Suprapubic skin (tissue), 4 donors: Measurements from ENCODE around the gene ST7. TPM values are rescaled to one million over a fixed set of nuclear protein-coding genes. Genes with fewer than 3 reads are reported as not detected.
"Not testable (repeated sequence)": the region's sequence is repeated elsewhere in the genome, so short reads cannot be mapped to it uniquely, and the experiment has no call there.

ENCODE experiments used
- DNase-seq, 2 donors: peaks; one replicate each; pipeline ENCODE4 v3.0.0-alpha.2; 2019; ENCODE audit warnings: low spot score in 2 of 2
- H3K27ac ChIP-seq: fragments of 200-600 bp; sonication (generic); one replicate; pipeline ENCODE4 v1.5.1; 2019
- H3K27me3 ChIP-seq: fragments of 200-600 bp; sonication (generic); one replicate; pipeline ENCODE4 v1.5.1; 2019
- H3K36me3 ChIP-seq: fragments of 200-600 bp; sonication (generic); one replicate; pipeline ENCODE4 v1.5.1; 2019
- H3K4me1 ChIP-seq: fragments of 200-600 bp; sonication (generic); one replicate; pipeline ENCODE4 v1.5.1; 2019
- H3K4me3 ChIP-seq: fragments of 200-600 bp; sonication (generic); one replicate; pipeline ENCODE4 v1.5.1; 2019; ENCODE audit warnings: mild to moderate bottlenecking
- H3K9me3 ChIP-seq: fragments of 200-600 bp; sonication (generic); one replicate; pipeline ENCODE4 v1.5.1; 2019
- EP300 ChIP-seq: sonication (generic); formaldehyde crosslinking; IDR thresholded peaks from one replicate; pipeline ENCODE4 v1.6.1; 2017; ENCODE audit warnings: antibody characterized with exemption
- POLR2A ChIP-seq, 2 donors: fragments of 450-650 bp; IDR thresholded peaks; one replicate each; pipeline ENCODE4 v1.6.1; 2017; ENCODE audit warnings: antibody characterized with exemption in 2 of 2, mild to moderate bottlenecking in 2 of 2, moderate library complexity in 2 of 2
- POLR2AphosphoS5 ChIP-seq, 3 donors: sonication (generic); formaldehyde crosslinking; IDR thresholded peaks; one replicate each; pipeline ENCODE4 v1.6.1; 2017; ENCODE audit warnings: antibody characterized with exemption in 3 of 3
- WGBS: methylation state at CpG from one replicate; pipeline ENCODE4 v1.1.5; 2018; 5-methylcytosine and 5-hydroxymethylcytosine counted together
- total RNA-seq, 4 donors: library from RNA; depleted of rRNA; stranded (reverse); fragments of >200 nt; gene quantifications; one replicate each; pipeline ENCODE4 v1.1.0, GENCODE V29; 2016
- TF ChIP-seq, protein P1 (sequence below), 2 donors: fragments of 200-600 bp in 1 of 2; fragments of 450-650 bp in 1 of 2; sonication (generic) in 1 of 2; IDR thresholded peaks; one replicate each; pipeline ENCODE4 v1.5.1; 2016 to 2019; ENCODE audit warnings: antibody characterized with exemption in 2 of 2, mild to moderate bottlenecking in 1 of 2, moderate library complexity in 1 of 2

The ST7 gene
- total RNA-seq, 4 donors from 2014 or later, result 13.1 to 28.2 (median 18.6) TPM

- no peaks in the 10 kb centered on the region for H3K27me3 ChIP-seq
- H3K36me3 ChIP-seq, result no peaks in the 10 kb centered on the region
- TF ChIP-seq EP300, result no peak
- no peak overlapping the region for H3K4me3 ChIP-seq
- H3K4me1 ChIP-seq, result peaks cover 12% of the 10 kb centered on the region
- no peak for DNase-seq
- peaks cover 5% of the 10 kb centered on the region for H3K9me3 ChIP-seq
- H3K27ac ChIP-seq, result no peak overlapping the region
These were observed 71.5 kb downstream of the ST7 start for GRCh38 chr7:117024811-117025210.

DNA sequence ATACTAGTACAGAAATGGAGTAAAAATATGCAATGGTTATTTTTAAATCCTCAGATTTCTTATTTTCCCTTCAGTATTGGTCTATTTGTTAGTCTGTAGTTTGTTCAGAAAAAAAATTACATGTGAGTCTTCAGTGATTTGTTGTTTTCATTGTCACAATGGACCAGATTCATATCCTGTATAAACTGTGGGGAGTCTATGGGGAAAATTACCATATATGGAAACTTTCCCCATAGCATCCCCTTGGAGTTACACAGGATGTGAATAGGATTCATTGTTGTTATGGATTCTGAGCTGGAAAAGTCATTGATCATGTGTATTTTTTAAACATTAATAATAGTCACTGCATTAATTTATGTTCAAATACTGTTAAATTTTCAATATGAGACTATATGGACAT, 72.6 kb downstream of the ST7 start:
- no peaks in the 10 kb centered on the region for H3K27me3 ChIP-seq
- H3K9me3 ChIP-seq, result peaks cover 5% of the 10 kb centered on the region
- H3K4me1 ChIP-seq, result peaks cover 3% of the 10 kb centered on the region
- TF ChIP-seq EP300 (no peak), POLR2AphosphoS5 (IDR thresholded peaks at IDR 0.05) (no peak), POLR2A (IDR thresholded peaks at IDR 0.05) (no peak)
- TF ChIP-seq, protein P1, sequence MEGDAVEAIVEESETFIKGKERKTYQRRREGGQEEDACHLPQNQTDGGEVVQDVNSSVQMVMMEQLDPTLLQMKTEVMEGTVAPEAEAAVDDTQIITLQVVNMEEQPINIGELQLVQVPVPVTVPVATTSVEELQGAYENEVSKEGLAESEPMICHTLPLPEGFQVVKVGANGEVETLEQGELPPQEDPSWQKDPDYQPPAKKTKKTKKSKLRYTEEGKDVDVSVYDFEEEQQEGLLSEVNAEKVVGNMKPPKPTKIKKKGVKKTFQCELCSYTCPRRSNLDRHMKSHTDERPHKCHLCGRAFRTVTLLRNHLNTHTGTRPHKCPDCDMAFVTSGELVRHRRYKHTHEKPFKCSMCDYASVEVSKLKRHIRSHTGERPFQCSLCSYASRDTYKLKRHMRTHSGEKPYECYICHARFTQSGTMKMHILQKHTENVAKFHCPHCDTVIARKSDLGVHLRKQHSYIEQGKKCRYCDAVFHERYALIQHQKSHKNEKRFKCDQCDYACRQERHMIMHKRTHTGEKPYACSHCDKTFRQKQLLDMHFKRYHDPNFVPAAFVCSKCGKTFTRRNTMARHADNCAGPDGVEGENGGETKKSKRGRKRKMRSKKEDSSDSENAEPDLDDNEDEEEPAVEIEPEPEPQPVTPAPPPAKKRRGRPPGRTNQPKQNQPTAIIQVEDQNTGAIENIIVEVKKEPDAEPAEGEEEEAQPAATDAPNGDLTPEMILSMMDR (IDR thresholded peaks at IDR 0.05), result no peak
- no peak for DNase-seq
- H3K36me3 ChIP-seq, result no peaks in the 10 kb centered on the region
- no peak overlapping the region for H3K27ac ChIP-seq
- no peak overlapping the region for H3K4me3 ChIP-seq

DNA sequence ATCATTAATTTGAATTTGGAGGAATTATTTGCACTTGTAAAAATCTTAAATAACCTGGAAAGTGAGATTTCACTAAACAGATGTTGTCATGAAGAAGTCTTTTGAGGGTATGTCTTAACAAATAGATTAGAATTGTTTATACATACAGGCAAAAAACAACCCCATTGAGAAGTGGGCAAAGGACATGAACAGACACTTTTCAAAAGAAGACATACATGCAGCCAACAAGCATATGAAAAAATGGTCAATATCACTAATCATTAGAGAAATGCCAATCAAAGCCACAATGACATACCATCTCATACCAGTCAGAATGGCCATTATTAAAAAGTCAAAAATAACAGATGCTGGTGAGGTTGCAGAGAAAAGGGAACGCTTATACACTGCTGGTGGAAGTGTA, 77.0 kb downstream of the ST7 start:
- not testable (repeated sequence) for DNase-seq, H3K4me1 ChIP-seq, H3K4me3 ChIP-seq, H3K9me3 ChIP-seq, H3K36me3 ChIP-seq, H3K27ac ChIP-seq, H3K27me3 ChIP-seq
- whole genome bisulfite sequencing, result 92% methylated on average over 1 of the region's 1 CpG

GRCh38 chr7:117030793-117031192, 77.5 kb downstream of the ST7 start:
- not testable (repeated sequence) for H3K4me1 ChIP-seq, H3K9me3 ChIP-seq, H3K36me3 ChIP-seq, H3K27ac ChIP-seq, H3K27me3 ChIP-seq, DNase-seq, H3K4me3 ChIP-seq
- 0% methylated on average over 1 of the region's 1 CpG for WGBS

GRCh38 chr7:117032810-117033209, 79.5 kb downstream of the ST7 start:
- Histone ChIP-seq H3K36me3 (no peaks in the 10 kb centered on the region), H3K4me3 (no peak overlapping the region), H3K4me1 (peaks cover 8% of the 10 kb centered on the region), H3K9me3 (peaks cover 5% of the 10 kb centered on the region), H3K27me3 (no peaks in the 10 kb centered on the region), H3K27ac (no peak overlapping the region)
- TF ChIP-seq POLR2A (IDR thresholded peaks at IDR 0.05), result no peak
- TF ChIP-seq EP300, result no peak
- TF ChIP-seq, protein P1 (IDR thresholded peaks at IDR 0.05), result no peak
- no peak for TF ChIP-seq POLR2AphosphoS5 (IDR thresholded peaks at IDR 0.05)
- DNase-seq, result no peak
- WGBS, result 94% methylated on average over 1 of the region's 1 CpG

DNA sequence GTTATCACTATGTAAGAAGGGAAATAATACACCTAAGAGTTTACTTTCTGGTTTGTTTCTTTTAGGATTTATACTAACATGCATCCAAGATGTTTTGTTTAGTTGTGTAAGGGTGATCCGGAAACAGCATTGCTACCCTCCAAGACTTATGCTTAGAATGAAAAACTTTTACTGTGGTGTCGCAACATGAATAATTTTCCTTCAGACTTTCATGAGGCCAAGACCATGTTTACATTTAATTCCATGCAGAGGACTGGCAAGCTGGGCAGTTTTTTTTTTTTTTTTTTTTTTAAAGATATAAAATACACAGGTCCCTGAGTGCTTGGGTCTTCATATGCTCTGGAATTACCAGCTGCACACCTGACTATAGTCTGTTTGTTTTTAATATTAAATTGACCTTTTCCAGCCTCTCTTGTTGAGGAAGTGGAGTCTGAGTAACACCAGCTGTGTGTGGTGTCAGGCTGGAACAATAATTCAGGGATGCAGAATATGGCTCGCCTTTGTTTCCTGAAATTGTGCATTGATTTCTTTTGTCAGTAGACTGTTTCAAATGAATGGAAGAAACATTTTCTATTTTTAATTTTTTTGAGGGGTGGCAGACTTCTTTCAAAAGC, 81.7 kb downstream of the ST7 start:
- Histone ChIP-seq H3K27ac (no peak overlapping the region), H3K4me1 (peaks cover 8% of the 10 kb centered on the region), H3K9me3 (no peaks in the 10 kb centered on the region), H3K4me3 (no peak overlapping the region), H3K36me3 (no peaks in the 10 kb centered on the region), H3K27me3 (no peaks in the 10 kb centered on the region)
- no peak for DNase-seq
- WGBS, result 50% methylated on average over 3 of the region's 3 CpGs
- TF ChIP-seq, protein P1 (IDR thresholded peaks at IDR 0.05), result no peak
- TF ChIP-seq POLR2A (IDR thresholded peaks at IDR 0.05), result no peak
- no peak for TF ChIP-seq EP300
- no peak for TF ChIP-seq POLR2AphosphoS5 (IDR thresholded peaks at IDR 0.05)

- Histone ChIP-seq H3K4me3 (no peak overlapping the region), H3K27me3 (no peaks in the 10 kb centered on the region), H3K9me3 (no peaks in the 10 kb centered on the region), H3K36me3 (no peaks in the 10 kb centered on the region), H3K27ac (no peak overlapping the region), H3K4me1 (peaks cover 8% of the 10 kb centered on the region)
- DNase-seq, result no peak
- 96% methylated on average over 1 of the region's 1 CpG for WGBS
- TF ChIP-seq, protein P1 (IDR thresholded peaks at IDR 0.05), result no peak
- TF ChIP-seq POLR2A (IDR thresholded peaks at IDR 0.05), result no peak
- TF ChIP-seq EP300, result no peak
- TF ChIP-seq POLR2AphosphoS5 (IDR thresholded peaks at IDR 0.05), result no peak
These were observed 82.2 kb downstream of the ST7 start for GRCh38 chr7:117035465-117035862.
